GM06990 (cell line): ENCODE measurements around the gene CARD11.
"Not testable (repeated sequence)": the region's sequence is repeated elsewhere in the genome, so short reads cannot be mapped to it uniquely, and the experiment has no call there.

Experiments
- DNase-seq: peaks from one replicate; pipeline ENCODE4 v3.0.0-alpha.2; 2011; ENCODE audit not compliant: insufficient read length; ENCODE audit errors: extremely low read depth
- H3K27me3 ChIP-seq: replicated peaks from 2 replicates; pipeline ENCODE4 v1.6.0; 2011; ENCODE audit warnings: low read length; ENCODE audit not compliant: control insufficient read depth, insufficient read depth
- H3K36me3 ChIP-seq: 2 replicates; pipeline ENCODE4 v1.5.1; 2011; ENCODE audit warnings: low read length; ENCODE audit not compliant: control insufficient read depth, insufficient read depth
- H3K4me3 ChIP-seq: replicated peaks from 2 replicates; pipeline ENCODE4 v1.5.1; 2011; ENCODE audit warnings: low read depth, mild to moderate bottlenecking, control low read depth, low read length
- TF ChIP-seq, protein P1 (sequence below): IDR thresholded peaks from 2 replicates; pipeline ENCODE4 v1.5.1; 2011; ENCODE audit warnings: low read length, control low read depth, mild to moderate bottlenecking, inconsistent platforms; ENCODE audit not compliant: insufficient read depth, poor library complexity, severe bottlenecking

CARD11 gene

DNA sequence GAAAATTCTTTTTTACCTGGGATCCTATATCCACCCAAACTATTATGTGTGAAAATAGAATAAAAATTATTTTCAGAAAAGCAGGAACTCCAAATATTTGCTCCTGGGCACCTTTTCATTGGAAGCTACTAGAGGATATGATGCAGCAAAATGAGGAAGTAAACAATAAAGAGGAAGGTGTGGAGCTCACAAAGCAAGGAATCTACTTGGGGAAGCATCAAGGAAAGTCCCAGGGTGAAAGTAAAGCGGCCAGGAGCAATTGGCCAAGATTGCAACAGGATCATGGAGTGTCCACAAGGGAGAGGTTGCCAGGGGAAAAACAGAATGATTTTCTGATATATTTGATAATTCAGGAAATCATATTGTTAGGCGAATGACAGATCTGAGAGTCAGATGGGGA, 80.8 kb downstream of the CARD11 start:
- DNase-seq, result no peak
- TF ChIP-seq, protein P1, sequence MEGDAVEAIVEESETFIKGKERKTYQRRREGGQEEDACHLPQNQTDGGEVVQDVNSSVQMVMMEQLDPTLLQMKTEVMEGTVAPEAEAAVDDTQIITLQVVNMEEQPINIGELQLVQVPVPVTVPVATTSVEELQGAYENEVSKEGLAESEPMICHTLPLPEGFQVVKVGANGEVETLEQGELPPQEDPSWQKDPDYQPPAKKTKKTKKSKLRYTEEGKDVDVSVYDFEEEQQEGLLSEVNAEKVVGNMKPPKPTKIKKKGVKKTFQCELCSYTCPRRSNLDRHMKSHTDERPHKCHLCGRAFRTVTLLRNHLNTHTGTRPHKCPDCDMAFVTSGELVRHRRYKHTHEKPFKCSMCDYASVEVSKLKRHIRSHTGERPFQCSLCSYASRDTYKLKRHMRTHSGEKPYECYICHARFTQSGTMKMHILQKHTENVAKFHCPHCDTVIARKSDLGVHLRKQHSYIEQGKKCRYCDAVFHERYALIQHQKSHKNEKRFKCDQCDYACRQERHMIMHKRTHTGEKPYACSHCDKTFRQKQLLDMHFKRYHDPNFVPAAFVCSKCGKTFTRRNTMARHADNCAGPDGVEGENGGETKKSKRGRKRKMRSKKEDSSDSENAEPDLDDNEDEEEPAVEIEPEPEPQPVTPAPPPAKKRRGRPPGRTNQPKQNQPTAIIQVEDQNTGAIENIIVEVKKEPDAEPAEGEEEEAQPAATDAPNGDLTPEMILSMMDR, result no peak

DNA sequence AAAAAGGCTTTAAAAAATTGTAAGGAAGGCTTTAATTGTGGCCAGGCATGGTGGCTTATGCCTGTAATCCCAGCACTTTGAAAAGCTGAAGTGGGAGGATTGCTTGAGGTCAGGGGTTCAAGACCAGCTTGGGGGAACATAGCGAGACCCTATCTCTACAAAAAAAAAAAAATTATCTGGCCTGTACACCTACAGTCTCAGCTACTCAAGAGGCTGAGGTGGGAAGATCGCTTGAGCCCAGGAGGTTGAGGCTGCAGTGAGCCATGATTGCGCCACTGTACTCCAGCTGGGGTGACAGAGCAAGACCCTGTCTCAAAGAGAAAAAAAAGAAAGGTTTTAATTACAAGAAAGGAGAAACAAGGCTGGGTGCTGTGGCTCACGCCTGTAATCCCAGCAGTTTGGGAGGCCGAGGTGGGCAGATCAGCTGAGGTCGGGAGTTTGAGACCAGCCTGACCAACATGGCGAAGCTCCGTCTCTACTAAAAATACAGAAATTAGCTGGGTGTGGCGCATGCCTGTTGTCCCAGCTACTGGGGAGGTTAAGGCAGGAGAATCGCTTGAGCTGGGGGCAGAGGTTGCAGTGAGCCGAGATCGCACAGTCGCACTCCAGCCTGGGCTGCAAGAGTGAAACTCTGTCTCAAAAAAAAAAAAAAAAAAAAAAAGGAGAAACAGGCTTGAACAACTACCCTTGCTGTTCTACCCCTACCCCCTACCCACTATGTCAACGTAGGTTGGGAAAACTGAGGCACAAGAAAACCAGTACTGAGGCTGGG, 83.7 kb downstream of the CARD11 start:
- DNase-seq, result no peak
- TF ChIP-seq, protein P1, result no peak
- Histone ChIP-seq H3K4me3 (no peak overlapping the region), H3K27me3 (no peaks in the 10 kb centered on the region), H3K36me3 (peaks cover 8% of the 10 kb centered on the region)

More for the DNA sequence above, 80.8 kb downstream of the CARD11 start:
- Histone ChIP-seq H3K4me3 (no peak overlapping the region), H3K36me3 (peaks cover 4% of the 10 kb centered on the region), H3K27me3 (no peaks in the 10 kb centered on the region)

DNA sequence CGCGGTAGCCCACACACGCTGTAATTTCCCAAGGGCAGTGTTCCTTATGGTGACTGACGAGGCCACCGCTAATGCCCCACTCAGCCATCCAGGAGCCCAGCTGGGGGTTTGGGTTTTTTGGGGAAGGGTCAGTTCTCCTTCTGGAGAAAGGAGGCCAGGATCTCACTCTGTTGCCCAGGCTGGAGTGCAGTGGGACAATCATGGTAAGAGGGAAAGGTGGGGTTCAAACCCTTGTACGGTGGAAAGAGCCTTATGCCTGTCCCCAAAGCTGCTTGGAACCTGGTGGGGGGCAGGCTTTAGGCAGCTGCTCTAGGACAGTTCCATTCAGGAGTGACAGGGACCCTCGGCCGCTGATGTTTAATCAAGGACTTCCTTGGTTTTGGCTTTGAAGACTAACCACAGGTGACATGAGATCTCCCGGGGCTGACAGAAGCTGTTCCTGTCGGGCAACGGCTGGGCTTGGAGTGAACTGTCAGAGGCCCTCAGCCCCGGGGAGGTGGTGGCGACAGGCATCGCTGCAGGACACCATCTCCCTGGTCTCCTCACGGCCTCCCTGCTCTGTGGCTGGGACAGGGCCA, 84.5 kb downstream of the CARD11 start:
- Histone ChIP-seq H3K36me3 (peaks cover 11% of the 10 kb centered on the region), H3K4me3 (no peak overlapping the region), H3K27me3 (no peaks in the 10 kb centered on the region)
- no peak for DNase-seq
- TF ChIP-seq, protein P1, result no peak

DNA sequence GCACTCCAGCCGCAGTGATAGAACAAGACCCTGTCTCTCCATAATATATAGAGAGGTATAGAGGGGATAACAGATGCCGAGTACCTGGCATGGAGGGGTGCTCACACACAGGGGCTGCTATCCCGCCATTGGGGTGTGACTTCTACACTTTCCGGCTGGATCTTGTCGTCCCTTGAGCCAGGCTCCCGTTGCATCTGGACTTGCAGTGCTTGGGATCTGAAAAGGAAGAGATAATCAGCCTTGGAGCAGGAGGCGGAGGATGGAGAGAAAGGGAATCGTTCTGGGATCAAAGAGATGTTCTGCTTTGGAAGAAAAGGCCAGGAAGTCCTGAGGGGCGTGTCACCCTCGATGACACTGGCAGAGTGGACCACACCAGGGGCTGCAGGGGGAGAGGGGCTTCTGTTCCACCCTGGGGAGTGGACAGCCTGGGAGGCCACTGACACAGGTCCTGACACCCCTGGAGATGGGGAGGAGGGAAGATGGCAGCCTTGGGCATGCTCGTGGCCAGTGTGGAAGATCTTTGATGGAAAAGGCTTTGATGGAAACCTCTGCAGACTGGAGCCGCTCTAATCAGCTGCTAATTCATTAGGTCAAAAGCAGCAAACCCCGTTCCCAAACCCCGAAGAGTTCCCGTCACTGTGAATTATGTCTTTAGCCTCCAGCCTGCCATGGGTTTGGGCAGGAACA, 85.1 kb downstream of the CARD11 start:
- DNase-seq, result no peak
- peaks cover 15% of the 10 kb centered on the region for H3K36me3 ChIP-seq
- TF ChIP-seq, protein P1, result no peak
- no peak overlapping the region for H3K4me3 ChIP-seq
- H3K27me3 ChIP-seq, result no peaks in the 10 kb centered on the region

DNA sequence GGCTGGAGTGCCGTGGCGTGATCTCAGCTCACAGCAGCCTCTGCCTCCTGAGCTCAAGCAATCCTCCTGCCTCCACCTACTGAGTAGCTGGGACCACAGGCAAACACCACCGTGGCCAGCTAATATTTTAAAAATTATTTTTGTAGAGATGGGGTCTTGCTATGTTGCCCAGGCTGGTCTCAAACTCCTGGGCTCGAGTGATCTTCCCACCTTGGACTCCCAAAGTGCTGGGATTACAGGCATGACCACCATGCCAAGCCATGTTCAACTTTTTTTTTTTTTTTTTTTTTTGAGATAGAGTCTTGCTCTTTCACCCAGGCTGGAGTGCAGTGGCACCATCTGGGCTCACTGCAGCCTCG, 86.3 kb downstream of the CARD11 start:
- DNase-seq, H3K4me3 ChIP-seq, H3K27me3 ChIP-seq: not testable (repeated sequence)
- H3K36me3 ChIP-seq, result peaks cover 21% of the 10 kb centered on the region

DNA sequence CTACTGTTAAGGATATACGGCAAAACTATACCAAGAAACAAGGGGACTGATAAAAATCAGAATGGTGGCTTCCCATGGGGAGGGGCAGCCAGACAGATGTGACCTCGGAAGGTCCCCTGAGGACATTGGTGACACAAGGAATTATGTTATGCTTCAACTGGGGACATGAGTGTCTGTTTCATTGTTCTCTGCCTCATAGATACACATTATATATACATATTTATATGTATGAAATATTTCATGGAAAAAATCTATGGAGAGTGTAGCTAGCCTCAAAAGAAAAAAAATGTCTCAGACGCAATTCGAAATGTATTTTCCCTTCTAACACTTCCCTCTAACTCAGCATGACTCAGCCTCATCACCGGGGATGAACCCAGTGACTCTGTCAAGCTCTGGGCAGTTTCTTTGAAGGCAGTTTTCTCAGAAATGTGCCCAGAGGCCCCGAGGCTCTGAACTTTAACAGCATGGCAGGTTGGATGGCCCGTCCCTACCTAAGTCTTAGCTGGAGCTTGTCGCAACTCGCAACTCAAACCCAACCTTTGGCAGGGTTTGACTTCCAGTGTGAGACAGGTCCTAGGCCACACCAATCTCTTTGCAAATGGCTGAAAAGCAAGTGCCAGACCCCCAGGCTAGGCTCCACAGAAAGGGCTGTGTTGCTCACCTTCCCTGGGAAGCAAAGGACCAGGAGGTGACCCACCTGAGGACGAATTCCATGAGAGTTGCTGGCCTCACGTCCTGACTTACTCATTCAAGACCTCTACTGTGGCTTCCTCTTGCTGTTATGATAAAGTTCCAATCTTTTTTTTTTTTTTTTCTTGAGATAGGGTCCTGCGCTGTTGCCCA, 86.9 kb downstream of the CARD11 start:
- no peak overlapping the region for H3K4me3 ChIP-seq
- H3K36me3 ChIP-seq, result peaks cover 23% of the 10 kb centered on the region
- H3K27me3 ChIP-seq, result no peaks in the 10 kb centered on the region
- TF ChIP-seq, protein P1, result no peak
- DNase-seq, result no peak
